Naive thymus-derived CD4-positive, alpha-beta T cell (primary cell): ENCODE measurements around the gene SETX. TPM values are rescaled to one million over a fixed set of nuclear protein-coding genes. Genes with fewer than 3 reads are reported as not detected.
"Not testable (repeated sequence)": the region's sequence is repeated elsewhere in the genome, so short reads cannot be mapped to it uniquely, and the experiment has no call there.

Experiments used
- ATAC-seq: fragments of 150-1000 bp; cut with Tn5 transposase; 2 replicates; pipeline ENCODE4 v1.10.0; 2021; ENCODE audit warnings: mild to moderate bottlenecking, moderate library complexity
- CTCF ChIA-PET: fragments of 350-600 bp; sonication (Branson Sonifier 250); formaldehyde crosslinking; loops from one replicate; lab custom pipeline; 2021; ENCODE audit warnings: antibody characterized with exemption; lab: Charles Lee
- POLR2A ChIA-PET: fragments of 350-600 bp; sonication (Branson Sonifier 250); formaldehyde crosslinking; loops from one replicate; lab custom pipeline; 2021; ENCODE audit warnings: antibody characterized with exemption, inconsistent platforms; lab: Charles Lee
- DNase-seq, 9 donors: peaks; one replicate each; pipeline versions ENCODE4 v3.0.0 to v3.0.0-alpha.2; 2020 to 2022; ENCODE audit warnings: mixed read lengths in 1 of 9
- H3K27ac ChIP-seq: one replicate; pipeline ENCODE4 v1.7.0; 2013; ENCODE audit warnings: mild to moderate bottlenecking, low read depth, low read length, moderate library complexity
- H3K27me3 ChIP-seq, 2 donors: one replicate each; pipeline ENCODE4 v1.7.0; 2013; ENCODE audit warnings: low read length in 2 of 2, mild to moderate bottlenecking in 2 of 2, moderate library complexity in 2 of 2; ENCODE audit not compliant: control insufficient read depth in 2 of 2, insufficient read depth in 2 of 2
- H3K36me3 ChIP-seq, 3 experiments: 1 replicate in 2 of 3; 2 replicates in 1 of 3; pipeline ENCODE4 v1.7.0; 2013; ENCODE audit warnings: low read length in 3 of 3, mild to moderate bottlenecking in 3 of 3, moderate library complexity in 1 of 3; ENCODE audit not compliant: insufficient read depth in 3 of 3, control insufficient read depth in 2 of 3
- H3K4me1 ChIP-seq, 2 donors: one replicate each; pipeline ENCODE4 v1.7.0; 2013; ENCODE audit warnings: low read length in 2 of 2, mild to moderate bottlenecking in 2 of 2, moderate library complexity in 1 of 2; ENCODE audit not compliant: control insufficient read depth in 2 of 2, insufficient read depth in 2 of 2
- H3K4me3 ChIP-seq: 2 replicates; pipeline ENCODE4 v1.7.0; 2013; ENCODE audit warnings: mild to moderate bottlenecking, low read length
- H3K9me3 ChIP-seq, 3 experiments: 1 replicate in 2 of 3; 2 replicates in 1 of 3; pipeline ENCODE4 v1.7.0; 2013; ENCODE audit warnings: low read length in 3 of 3; ENCODE audit not compliant: control insufficient read depth in 2 of 3
- H3K27ac Mint-ChIP-seq, 9 donors: one replicate each; pipeline ENCODE4 v1.8.0; 2020 to 2022; ENCODE audit warnings: mixed read lengths in 9 of 9, mild to moderate bottlenecking in 8 of 9, moderate library complexity in 5 of 9, inconsistent platforms in 2 of 9
- H3K27me3 Mint-ChIP-seq, 5 donors: one replicate each; pipeline ENCODE4 v1.8.0; 2021 to 2022; ENCODE audit warnings: mixed read lengths in 5 of 5, mild to moderate bottlenecking in 1 of 5
- H3K36me3 Mint-ChIP-seq, 5 donors: one replicate each; pipeline ENCODE4 v1.8.0; 2020 to 2022; ENCODE audit warnings: mixed read lengths in 5 of 5, mild to moderate bottlenecking in 3 of 5, inconsistent platforms in 1 of 5
- H3K4me1 Mint-ChIP-seq, 7 donors: one replicate each; pipeline ENCODE4 v1.8.0; 2020 to 2022; ENCODE audit warnings: mixed read lengths in 7 of 7, mild to moderate bottlenecking in 3 of 7, inconsistent platforms in 1 of 7
- H3K4me3 Mint-ChIP-seq, 10 donors: one replicate each; pipeline ENCODE4 v1.8.0; 2020 to 2022; ENCODE audit warnings: mild to moderate bottlenecking in 10 of 10, mixed read lengths in 10 of 10, moderate library complexity in 6 of 10, inconsistent platforms in 2 of 10
- H3K9me3 Mint-ChIP-seq, 11 donors: one replicate each; pipeline ENCODE4 v1.8.0; 2020 to 2022; ENCODE audit warnings: mixed read lengths in 11 of 11, mild to moderate bottlenecking in 4 of 11, inconsistent platforms in 1 of 11, moderate library complexity in 1 of 11
- intact Hi-C, 2 donors: fragments of 100-400 bp; cut with micrococcal nuclease; formaldehyde crosslinking; loops; one replicate each; pipeline ENCODE4 v1.15.1; 2023
- polyA plus RNA-seq, 2 donors: library from polyadenylated mRNA; unstranded; fragments of 300-500 nt; fragmentation: Illumina TruSeq; gene quantifications; one replicate each; pipeline ENCODE4 v1.2.3, GENCODE V29; 2021
- total RNA-seq, 6 experiments: library from RNA in 5 of 6; stranded (reverse) in 5 of 6; gene quantifications; 1 replicate in 5 of 6; 2 replicates in 1 of 6; pipeline ENCODE4 v1.2.3 and lab custom pipeline; 2021 to 2026

SETX gene
- total and polyA plus RNA-seq, 7 experiments from 2014 or later: 29.0 to 83.2 (median 66.1) TPM

- ChIA-PET POLR2A (no interaction called here), CTCF (interaction anchor here (0.7 kb wide), 1 partner anchor 20 kb away, joined by 3 read pairs; no protein-coding TSS in a partner anchor)
- no peaks in the 10 kb centered on the region for H3K27me3 Mint-ChIP-seq
- ATAC-seq (no peak), DNase-seq (no peak)
- peaks cover 0 to 24% (median 16%) of the 10 kb centered on the region in 5 donors for H3K36me3 Mint-ChIP-seq
- Histone ChIP-seq H3K9me3 (no peaks in the 10 kb centered on the region), H3K4me1 (no peaks in the 10 kb centered on the region), H3K36me3 (peaks cover 10 to 66% (median 23%) of the 10 kb centered on the region in 3 experiments), H3K27ac (no peak overlapping the region), H3K4me3 (no peak overlapping the region), H3K27me3 (no peaks in the 10 kb centered on the region)
- H3K4me1 Mint-ChIP-seq: peaks cover 2 to 21% (median 8%) of the 10 kb centered on the region in 7 donors
- H3K27ac Mint-ChIP-seq: peak overlapping the region in 5 of 9 donors; percentile 38 to 59 (median 47)
- H3K4me3 Mint-ChIP-seq: no peak overlapping the region
- intact Hi-C loops: loop anchor here in 1 of 2 donors (10.0 kb wide), 1 partner anchor 46 kb away; no protein-coding TSS in a partner anchor
- H3K9me3 Mint-ChIP-seq: no peaks in the 10 kb centered on the region
Measured at GRCh38 chr9:132288361-132288760, 66.4 kb downstream of the SETX start.

GRCh38 chr9:132287256-132287760 lies 67.5 kb downstream of the SETX start:
- H3K27ac Mint-ChIP-seq: peak overlapping the region in 2 of 9 donors; percentile 5 to 43
- peaks cover 10 to 76% (median 28%) of the 10 kb centered on the region in 3 experiments for H3K36me3 ChIP-seq
- intact Hi-C loops: loop anchor here in 1 of 2 donors (10.0 kb wide), 1 partner anchor 47 kb away; no protein-coding TSS in a partner anchor

GRCh38 chr9:132283863-132284262 lies 70.9 kb downstream of the SETX start:
- H3K9me3 Mint-ChIP-seq: no peaks in the 10 kb centered on the region
- H3K4me1 ChIP-seq: no peaks in the 10 kb centered on the region
- peak overlapping the region in 4 of 9 donors; percentile 38 to 62 (median 50) for H3K27ac Mint-ChIP-seq
- H3K4me3 ChIP-seq: no peak overlapping the region
- ATAC-seq: no peak
- no peak overlapping the region for H3K4me3 Mint-ChIP-seq
- ChIA-PET POLR2A (no interaction called here), CTCF (no interaction called here)
- no peaks in the 10 kb centered on the region for H3K9me3 ChIP-seq
- peaks cover 0 to 13% (median 3%) of the 10 kb centered on the region in 7 donors for H3K4me1 Mint-ChIP-seq
- DNase-seq: no peak
- H3K27ac ChIP-seq: no peak overlapping the region
- H3K27me3 ChIP-seq: no peaks in the 10 kb centered on the region
- peaks cover 22 to 86% (median 45%) of the 10 kb centered on the region in 3 experiments for H3K36me3 ChIP-seq
- peaks cover 7 to 38% (median 35%) of the 10 kb centered on the region in 5 donors for H3K36me3 Mint-ChIP-seq
- H3K27me3 Mint-ChIP-seq: no peaks in the 10 kb centered on the region
- intact Hi-C loops: loop anchor here in 1 of 2 donors (10.0 kb wide), 1 partner anchor 51 kb away; no protein-coding TSS in a partner anchor

More at GRCh38 chr9:132287256-132287760, 67.5 kb downstream of the SETX start:
- CTCF ChIA-PET: interaction anchor here (0.5 to 0.6 kb wide), 2 partner anchors 10 to 1130 kb away, joined by 3 to 4 read pairs; no protein-coding TSS in a partner anchor
- H3K4me1 ChIP-seq: no peaks in the 10 kb centered on the region
- no peak for DNase-seq
- H3K9me3 ChIP-seq: no peaks in the 10 kb centered on the region
- ATAC-seq: no peak
- Mint-ChIP-seq H3K4me1 (peaks cover 0 to 15% (median 3%) of the 10 kb centered on the region in 7 donors), H3K9me3 (no peaks in the 10 kb centered on the region), H3K36me3 (peaks cover 7 to 29% (median 22%) of the 10 kb centered on the region in 5 donors), H3K27me3 (no peaks in the 10 kb centered on the region), H3K4me3 (no peak overlapping the region)
- H3K4me3 ChIP-seq: no peak overlapping the region
- H3K27ac ChIP-seq: no peak overlapping the region
- no peaks in the 10 kb centered on the region for H3K27me3 ChIP-seq
- POLR2A ChIA-PET: interaction anchor here (0.7 kb wide), 1 partner anchor 14 kb away, joined by 3 read pairs; no protein-coding TSS in a partner anchor

DNA sequence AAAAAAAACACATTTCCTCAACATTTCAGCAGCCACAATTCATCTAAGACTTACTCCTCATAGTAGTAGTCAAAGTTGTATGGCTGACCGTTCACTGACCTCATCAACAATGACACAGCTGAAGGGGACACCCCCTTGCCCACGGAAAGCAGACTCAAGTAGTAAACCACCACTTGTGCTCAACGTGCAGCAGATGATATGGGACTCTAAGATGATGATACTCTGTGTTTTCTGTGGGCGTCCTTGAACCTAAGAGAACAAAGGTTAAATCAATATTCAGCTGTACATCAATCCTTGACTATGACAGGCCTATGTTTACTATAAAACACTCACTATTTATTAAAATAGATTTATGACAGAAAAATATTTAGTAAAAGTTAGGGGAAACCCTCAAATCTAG lies 71.6 kb downstream of the SETX start:
- ATAC-seq: no peak

GRCh38 chr9:132274861-132275260 lies 79.9 kb downstream of the SETX start:
- Histone ChIP-seq H3K4me3 (no peak overlapping the region), H3K27me3 (no peaks in the 10 kb centered on the region), H3K4me1 (no peaks in the 10 kb centered on the region), H3K36me3 (peaks cover 33 to 91% (median 51%) of the 10 kb centered on the region in 3 experiments), H3K27ac (no peak overlapping the region), H3K9me3 (no peaks in the 10 kb centered on the region)
- Mint-ChIP-seq H3K4me3 (no peak overlapping the region), H3K36me3 (peaks cover 8 to 59% (median 46%) of the 10 kb centered on the region in 5 donors), H3K9me3 (no peaks in the 10 kb centered on the region), H3K27ac (peak overlapping the region in 3 of 9 donors; percentile 1 to 46 (median 31)), H3K4me1 (peaks cover 0 to 2% (median 0%) of the 10 kb centered on the region in 7 donors), H3K27me3 (no peaks in the 10 kb centered on the region)
- ATAC-seq (no peak), DNase-seq (no peak)
- ChIA-PET POLR2A (no interaction called here), CTCF (interaction anchor here (0.6 to 1.2 kb wide), 2 partner anchors 11 to 12 kb away, joined by 3 read pairs; no protein-coding TSS in a partner anchor)
- intact Hi-C loops: no loop called here

More for the DNA sequence above, 71.6 kb downstream of the SETX start:
- Mint-ChIP-seq H3K4me3 (no peak overlapping the region), H3K36me3 (peaks cover 7 to 39% (median 35%) of the 10 kb centered on the region in 5 donors), H3K9me3 (no peaks in the 10 kb centered on the region), H3K4me1 (peaks cover 0 to 9% (median 0%) of the 10 kb centered on the region in 7 donors), H3K27ac (peak overlapping the region in 1 of 9 donors; percentile 54), H3K27me3 (no peaks in the 10 kb centered on the region)
- no peak overlapping the region for H3K27ac ChIP-seq
- H3K36me3 ChIP-seq: peaks cover 16 to 89% (median 45%) of the 10 kb centered on the region in 3 experiments
- H3K9me3 ChIP-seq: no peaks in the 10 kb centered on the region
- CTCF ChIA-PET: no interaction called here
- no peak for DNase-seq
- POLR2A ChIA-PET: no interaction called here
- no peak overlapping the region for H3K4me3 ChIP-seq
- intact Hi-C loops: loop anchor here in 1 of 2 donors (10.0 kb wide), 1 partner anchor 52 kb away; no protein-coding TSS in a partner anchor
- no peaks in the 10 kb centered on the region for H3K4me1 ChIP-seq
- no peaks in the 10 kb centered on the region for H3K27me3 ChIP-seq

- H3K4me1 ChIP-seq, DNase-seq, ATAC-seq, H3K9me3 Mint-ChIP-seq, intact Hi-C loops, H3K27me3 Mint-ChIP-seq, H3K27me3 ChIP-seq, H3K9me3 ChIP-seq, H3K27ac ChIP-seq, H3K4me3 Mint-ChIP-seq, H3K4me3 ChIP-seq: not testable (repeated sequence)
- Mint-ChIP-seq H3K4me1 (peaks cover 1 to 12% (median 5%) of the 10 kb centered on the region in 7 donors), H3K36me3 (peaks cover 0 to 40% (median 23%) of the 10 kb centered on the region in 5 donors), H3K27ac (peak overlapping the region in 2 of 9 donors; percentile 31 to 32)
- ChIA-PET CTCF (interaction anchor here (0.6 to 1.8 kb wide), 7 partner anchors 11 to 510 kb away, joined by 3 to 7 read pairs (median 3); no protein-coding TSS in a partner anchor), POLR2A (interaction anchor here (0.6 kb wide), 1 partner anchor 383 kb away, joined by 3 read pairs; no protein-coding TSS in a partner anchor)
- peaks cover 16 to 78% (median 32%) of the 10 kb centered on the region in 3 experiments for H3K36me3 ChIP-seq
Measured at GRCh38 chr9:132269704-132270516, 84.9 kb downstream of the SETX start.
